ENCODE results near the gene GFI1. TPM values are rescaled to one million over a fixed set of nuclear protein-coding genes. Genes with fewer than 3 reads are reported as not detected.

GFI1 gene
- total RNA-seq, 2 donors from 2014 or later = 0.20 to 0.24 TPM

DNA sequence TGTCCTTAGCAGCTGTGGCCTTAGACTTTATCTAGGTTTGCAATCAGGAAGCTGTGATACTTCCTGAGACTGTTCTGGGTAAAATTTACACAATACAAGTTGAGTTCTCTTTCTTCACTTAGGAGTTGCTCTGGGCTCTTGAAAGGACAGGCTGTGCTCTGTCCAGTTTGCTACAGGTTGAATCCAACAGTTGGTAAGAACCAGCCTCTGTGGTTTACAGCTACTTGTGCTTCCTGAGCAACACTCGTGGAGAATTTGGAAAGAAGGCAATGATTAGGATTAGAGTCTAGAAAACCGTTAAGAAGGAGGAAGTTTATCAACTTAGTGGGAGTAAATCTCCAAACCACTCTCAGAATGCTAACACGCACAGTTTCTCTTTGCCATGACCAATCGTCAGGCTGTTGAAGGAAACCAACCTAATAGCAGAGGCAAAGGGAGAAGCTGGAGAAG, 26.8 kb downstream of the GFI1 start:
- TF ChIP-seq, protein P1, sequence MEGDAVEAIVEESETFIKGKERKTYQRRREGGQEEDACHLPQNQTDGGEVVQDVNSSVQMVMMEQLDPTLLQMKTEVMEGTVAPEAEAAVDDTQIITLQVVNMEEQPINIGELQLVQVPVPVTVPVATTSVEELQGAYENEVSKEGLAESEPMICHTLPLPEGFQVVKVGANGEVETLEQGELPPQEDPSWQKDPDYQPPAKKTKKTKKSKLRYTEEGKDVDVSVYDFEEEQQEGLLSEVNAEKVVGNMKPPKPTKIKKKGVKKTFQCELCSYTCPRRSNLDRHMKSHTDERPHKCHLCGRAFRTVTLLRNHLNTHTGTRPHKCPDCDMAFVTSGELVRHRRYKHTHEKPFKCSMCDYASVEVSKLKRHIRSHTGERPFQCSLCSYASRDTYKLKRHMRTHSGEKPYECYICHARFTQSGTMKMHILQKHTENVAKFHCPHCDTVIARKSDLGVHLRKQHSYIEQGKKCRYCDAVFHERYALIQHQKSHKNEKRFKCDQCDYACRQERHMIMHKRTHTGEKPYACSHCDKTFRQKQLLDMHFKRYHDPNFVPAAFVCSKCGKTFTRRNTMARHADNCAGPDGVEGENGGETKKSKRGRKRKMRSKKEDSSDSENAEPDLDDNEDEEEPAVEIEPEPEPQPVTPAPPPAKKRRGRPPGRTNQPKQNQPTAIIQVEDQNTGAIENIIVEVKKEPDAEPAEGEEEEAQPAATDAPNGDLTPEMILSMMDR (conservative IDR thresholded peaks at IDR 0.05) = no peak
- Mint-ChIP-seq H3K36me3 (ENCODE audit: low read depth) (no peaks in the 10 kb centered on the region), H3K4me1 (peaks cover 4% of the 10 kb centered on the region), H3K27me3 (ENCODE audit: insufficient read depth) (no peaks in the 10 kb centered on the region), H3K27ac (no peak overlapping the region), H3K4me3 (no peak overlapping the region), H3K9me3 (no peaks in the 10 kb centered on the region)
- Histone ChIP-seq H3K9me3 (ENCODE audit: control insufficient read depth, low read length) (no peaks in the 10 kb centered on the region), H3K4me1 (ENCODE audit: control insufficient read depth, insufficient read depth, low read length) (no peaks in the 10 kb centered on the region), H3K27me3 (ENCODE audit: control insufficient read depth, insufficient read depth, low read length, poor library complexity, severe bottlenecking) (no peaks in the 10 kb centered on the region), H3K4me3 (ENCODE audit: low read length) (no peak overlapping the region), H3K27ac (ENCODE audit: low read depth, low read length) (no peak overlapping the region), H3K36me3 (ENCODE audit: control insufficient read depth, insufficient read depth, low read length) (no peaks in the 10 kb centered on the region), H3K9ac (ENCODE audit: extremely low read depth, low read length, poor library complexity, severe bottlenecking) (no peak overlapping the region)
- no peak for DNase-seq
- WGBS, 2 experiments (ENCODE audit: insufficient coverage in 1 of 2, insufficient read length in 1 of 2) = 91 to 100% methylated on average over 2 to 4 of the region's 4 CpGs

DNA sequence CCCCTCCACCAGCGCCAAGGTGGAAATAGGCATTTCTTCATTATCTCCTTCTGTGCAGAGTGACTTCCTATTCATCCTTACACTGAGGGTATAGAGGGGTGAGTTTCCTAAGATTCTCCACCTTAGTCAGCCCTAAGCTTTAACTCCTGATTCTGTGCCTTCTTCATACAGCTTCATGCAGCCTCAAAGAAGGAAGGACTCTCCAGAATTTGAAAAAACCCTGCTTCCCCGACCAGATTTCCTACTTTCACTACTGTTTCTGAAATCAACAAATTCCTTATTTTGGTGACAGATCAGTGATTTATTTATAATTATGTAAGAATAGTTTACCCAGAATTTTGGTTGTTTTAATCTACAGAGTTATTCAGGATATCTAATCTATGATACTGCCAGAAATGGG, 28.6 kb downstream of the GFI1 start:
- no peaks in the 10 kb centered on the region for H3K4me1 ChIP-seq (ENCODE audit: control insufficient read depth, insufficient read depth, low read length)
- Mint-ChIP-seq H3K27me3 (ENCODE audit: insufficient read depth) (no peaks in the 10 kb centered on the region), H3K36me3 (ENCODE audit: low read depth) (no peaks in the 10 kb centered on the region), H3K4me3 (no peak overlapping the region), H3K4me1 (peaks cover 4% of the 10 kb centered on the region), H3K9me3 (no peaks in the 10 kb centered on the region), H3K27ac (no peak overlapping the region)
- H3K27ac ChIP-seq (ENCODE audit: low read depth, low read length) = no peak overlapping the region
- no peaks in the 10 kb centered on the region for H3K27me3 ChIP-seq (ENCODE audit: control insufficient read depth, insufficient read depth, low read length, poor library complexity, severe bottlenecking)
- no peaks in the 10 kb centered on the region for H3K9me3 ChIP-seq (ENCODE audit: control insufficient read depth, low read length)
- no peak overlapping the region for H3K9ac ChIP-seq (ENCODE audit: extremely low read depth, low read length, poor library complexity, severe bottlenecking)
- no peaks in the 10 kb centered on the region for H3K36me3 ChIP-seq (ENCODE audit: control insufficient read depth, insufficient read depth, low read length)
- DNase-seq = no peak
- TF ChIP-seq, protein P1 (conservative IDR thresholded peaks at IDR 0.05) = no peak
- H3K4me3 ChIP-seq (ENCODE audit: low read length) = no peak overlapping the region
- WGBS, 2 experiments (ENCODE audit: insufficient coverage in 1 of 2, insufficient read length in 1 of 2) = 92% methylated on average over 2 of the region's 2 CpGs; no CpG with 5 or more reads in 1 of the 2 experiments

DNA sequence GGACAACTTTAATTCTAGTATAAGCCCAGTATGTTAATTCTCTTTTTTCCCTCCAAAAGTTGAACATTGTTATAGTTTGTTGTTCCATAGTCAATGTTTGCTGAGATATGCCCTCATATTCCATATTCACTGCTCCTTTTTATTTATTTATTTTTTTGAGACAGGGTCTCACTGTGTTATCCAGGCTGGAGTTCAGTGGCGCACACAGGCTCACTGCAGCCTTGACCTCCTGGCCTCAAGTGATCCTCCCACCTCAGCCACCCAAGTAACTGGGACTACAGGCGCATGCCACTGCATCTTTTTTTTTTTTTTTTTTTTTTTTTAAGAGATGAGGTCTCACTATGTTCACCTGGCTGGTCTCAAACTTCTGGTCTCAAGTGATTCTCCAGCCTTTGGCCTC, 38.7 kb downstream of the GFI1 start:
- no peak overlapping the region for H3K27ac ChIP-seq (ENCODE audit: low read depth, low read length)
- no peak overlapping the region for H3K9ac ChIP-seq (ENCODE audit: extremely low read depth, low read length, poor library complexity, severe bottlenecking)
- peaks cover 5% of the 10 kb centered on the region for H3K4me1 ChIP-seq (ENCODE audit: control insufficient read depth, insufficient read depth, low read length)
- WGBS, 2 experiments (ENCODE audit: insufficient coverage in 1 of 2, insufficient read length in 1 of 2) = 89% methylated on average over 2 of the region's 2 CpGs; no CpG with 5 or more reads in 1 of the 2 experiments
- no peak for DNase-seq
- no peak overlapping the region for H3K4me3 ChIP-seq (ENCODE audit: low read length)
- no peaks in the 10 kb centered on the region for H3K36me3 ChIP-seq (ENCODE audit: control insufficient read depth, insufficient read depth, low read length)
- Mint-ChIP-seq H3K27ac (no peak overlapping the region), H3K9me3 (no peaks in the 10 kb centered on the region), H3K4me1 (peaks cover 23% of the 10 kb centered on the region), H3K27me3 (ENCODE audit: insufficient read depth) (peaks cover 4% of the 10 kb centered on the region), H3K4me3 (no peak overlapping the region), H3K36me3 (ENCODE audit: low read depth) (no peaks in the 10 kb centered on the region)
- H3K27me3 ChIP-seq (ENCODE audit: control insufficient read depth, insufficient read depth, low read length, poor library complexity, severe bottlenecking) = no peaks in the 10 kb centered on the region
- TF ChIP-seq, protein P1 (conservative IDR thresholded peaks at IDR 0.05) = no peak
- no peaks in the 10 kb centered on the region for H3K9me3 ChIP-seq (ENCODE audit: control insufficient read depth, low read length)
